NCI-H187 (cell line): ENCODE measurements around the gene PRKAG2.
"Not testable (repeated sequence)": the region's sequence is repeated elsewhere in the genome, so short reads cannot be mapped to it uniquely, and the experiment has no call there.

Experiments
- DNase-seq, 2 experiments: peaks; one replicate each; lab custom pipeline; 2025; lab: John Stamatoyannopoulos, UW

PRKAG2 gene

DNA sequence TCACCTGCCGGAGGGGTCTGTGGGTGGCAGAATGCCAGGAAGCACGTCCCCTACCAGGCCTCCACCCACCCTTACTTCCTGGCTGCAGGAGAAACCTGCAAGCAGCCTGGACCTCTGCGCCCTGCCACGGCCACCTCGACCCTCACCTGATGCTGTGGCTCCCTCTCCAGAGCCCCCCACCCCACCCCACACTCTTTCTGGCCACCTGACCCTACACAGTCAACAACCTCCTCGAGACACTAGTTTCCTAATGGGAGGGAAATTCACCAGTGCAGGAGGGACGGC lies 91.3 kb downstream of the PRKAG2 start:
- no peak for DNase-seq

DNA sequence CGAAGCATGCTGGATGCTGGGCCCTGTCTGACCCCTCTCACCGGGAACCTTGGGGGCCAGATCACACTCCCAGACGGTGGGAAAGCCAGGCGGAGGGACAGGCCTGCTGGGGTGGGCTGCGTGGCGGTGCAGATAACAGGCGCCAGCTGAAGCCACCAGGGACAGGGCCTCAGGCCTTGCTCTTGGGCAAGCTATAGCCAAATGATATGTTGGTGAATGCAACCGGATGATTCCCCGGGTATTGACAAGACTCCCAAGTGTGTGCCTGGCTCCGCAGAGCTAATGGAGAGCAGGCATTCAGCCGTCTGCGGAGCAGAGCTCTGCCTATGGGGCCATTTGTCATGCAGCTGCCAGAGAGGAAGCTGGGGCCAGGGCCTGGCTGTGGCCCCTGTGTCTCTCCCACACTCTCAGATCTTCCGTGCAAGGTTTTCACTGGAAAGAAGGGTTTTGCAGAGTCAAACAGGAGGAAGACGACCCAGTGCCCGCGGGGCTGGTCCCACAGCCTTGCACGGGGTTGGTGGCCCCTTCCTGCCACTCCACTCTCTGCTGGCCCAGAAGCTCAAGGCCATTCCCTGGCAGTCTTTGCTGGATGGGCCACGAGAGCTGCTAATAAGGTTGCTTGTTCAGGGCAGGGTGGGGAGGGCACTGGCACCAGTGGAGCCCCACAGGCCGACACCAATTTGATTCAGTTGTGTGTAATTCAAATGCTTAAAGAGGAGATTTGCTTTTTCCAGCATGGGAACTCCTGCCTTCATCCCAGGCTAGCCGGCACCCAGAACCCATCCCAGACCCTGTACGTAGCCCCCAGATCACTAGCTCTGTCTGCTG lies 91.8 kb downstream of the PRKAG2 start:
- DNase-seq: no peak

DNA sequence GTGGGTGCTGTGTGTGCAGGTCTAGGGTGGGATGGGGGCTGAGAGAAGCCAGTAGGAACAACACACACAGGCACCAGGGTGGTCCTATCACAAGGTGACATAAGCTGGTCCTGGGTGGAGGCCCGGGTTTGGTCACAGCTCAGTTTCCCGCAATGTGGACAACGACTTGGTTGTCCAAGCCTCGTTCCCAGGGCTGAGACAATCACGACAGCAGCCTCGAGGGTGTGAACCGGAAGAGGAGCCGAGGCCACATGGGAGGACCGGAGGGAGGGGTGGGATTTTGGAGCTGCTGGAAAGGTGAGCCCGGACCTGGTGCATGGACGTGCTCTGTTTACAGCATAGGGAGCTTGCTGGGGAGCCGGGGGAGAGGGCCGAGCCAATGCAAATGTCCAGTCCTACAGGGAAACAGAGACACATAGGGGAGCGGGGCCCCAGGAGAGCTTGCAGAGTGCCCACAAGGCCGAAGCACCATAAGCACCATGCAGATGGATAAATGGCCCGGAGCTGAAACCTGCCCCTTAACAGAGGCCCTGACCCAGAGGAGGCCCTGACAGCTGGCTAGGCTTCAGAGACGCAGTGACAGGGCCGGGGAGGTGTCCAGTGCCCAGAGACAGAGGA lies 92.8 kb downstream of the PRKAG2 start:
- DNase-seq: no peak

DNA sequence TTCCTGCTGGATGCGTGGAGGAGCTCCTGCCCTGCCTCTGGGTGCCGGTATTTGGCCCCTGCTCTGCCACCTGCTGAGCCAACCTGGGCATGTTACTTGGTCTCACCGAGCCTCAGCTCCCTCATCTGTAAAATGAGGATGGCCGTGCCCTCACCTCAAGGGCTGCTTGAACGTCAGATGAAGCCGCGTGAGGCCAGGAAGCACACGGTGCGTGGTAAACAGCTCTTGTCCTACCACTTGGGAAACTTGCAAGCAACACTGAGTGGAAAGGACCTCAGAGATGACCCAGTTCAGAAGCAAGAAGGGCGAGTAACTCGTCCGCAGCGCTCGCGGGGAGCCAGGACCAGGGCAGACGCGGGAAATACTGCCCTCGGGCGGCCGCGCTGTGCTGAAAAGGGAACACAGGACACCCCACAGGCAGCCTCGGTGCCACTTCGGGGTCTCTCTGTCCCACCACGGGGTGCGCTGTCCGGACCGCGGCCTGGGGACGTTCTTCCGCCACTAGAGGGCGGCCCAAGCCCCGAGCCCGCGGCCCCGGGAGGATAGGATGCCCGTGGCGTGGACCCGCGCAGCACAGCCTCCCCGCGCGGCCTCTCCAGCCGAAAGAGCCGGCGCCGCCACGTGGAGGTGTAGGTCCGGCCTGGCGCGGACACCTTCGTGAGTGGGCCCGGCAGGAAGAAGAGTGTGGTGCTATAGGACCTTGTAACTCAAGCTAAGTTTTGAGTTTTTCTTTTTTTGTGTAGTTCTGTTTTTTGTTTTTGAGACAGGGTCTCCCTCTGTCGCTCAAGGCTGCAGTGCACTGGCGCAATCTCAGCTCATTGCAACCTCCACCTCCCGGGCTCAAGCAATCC lies 94.1 kb downstream of the PRKAG2 start:
- no peak for DNase-seq

DNA sequence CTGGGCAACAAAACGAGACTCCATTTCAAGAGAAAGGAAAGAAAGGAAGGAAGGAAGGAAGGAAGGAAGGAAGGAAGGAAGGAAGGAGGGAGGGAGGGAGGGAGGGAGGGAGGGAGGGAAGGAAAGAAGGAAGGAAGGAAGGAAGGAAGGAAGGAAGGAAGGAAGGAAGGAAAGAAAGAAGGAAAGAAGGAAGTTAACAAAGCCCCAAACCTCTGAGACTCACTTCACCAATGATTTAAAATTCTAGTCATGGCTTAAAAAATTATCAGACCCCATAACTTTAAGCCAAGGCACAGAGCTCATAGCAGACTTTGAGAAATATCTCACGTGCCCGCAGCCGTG lies 94.7 kb downstream of the PRKAG2 start:
- DNase-seq: not testable (repeated sequence)

DNA sequence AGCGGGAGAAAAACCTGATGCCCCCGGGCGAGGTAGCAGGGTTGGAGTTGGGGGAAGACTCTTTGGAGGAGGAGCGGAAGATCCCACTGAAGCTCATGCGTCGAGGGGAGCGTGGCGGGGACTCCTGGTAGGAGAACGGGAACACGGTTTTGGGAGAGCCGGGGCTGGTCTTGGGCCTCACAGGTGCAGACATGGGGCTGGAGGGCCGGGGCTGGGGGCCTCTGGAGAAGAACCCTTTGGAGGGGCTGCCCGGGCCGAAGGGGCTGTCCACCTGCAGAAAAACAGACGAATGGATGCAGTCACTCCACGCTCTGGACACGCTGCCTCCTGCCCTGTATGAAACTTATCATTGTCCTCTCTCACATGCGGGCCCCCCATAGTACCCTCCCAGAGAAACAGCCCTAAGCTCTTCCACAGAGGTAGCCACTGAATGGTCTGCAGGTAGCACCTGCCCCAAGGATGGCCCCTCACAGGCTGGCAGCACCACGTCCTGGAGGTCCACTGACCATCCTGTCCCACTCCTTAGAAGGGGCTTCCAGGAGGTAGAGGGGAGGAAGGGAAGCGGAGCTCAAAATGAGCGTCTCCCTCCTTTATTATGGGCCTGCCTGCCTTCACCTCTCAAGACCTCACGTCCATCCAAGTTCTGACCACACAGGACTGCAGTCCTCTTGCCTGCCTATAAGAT lies 95.6 kb downstream of the PRKAG2 start:
- no peak for DNase-seq

DNA sequence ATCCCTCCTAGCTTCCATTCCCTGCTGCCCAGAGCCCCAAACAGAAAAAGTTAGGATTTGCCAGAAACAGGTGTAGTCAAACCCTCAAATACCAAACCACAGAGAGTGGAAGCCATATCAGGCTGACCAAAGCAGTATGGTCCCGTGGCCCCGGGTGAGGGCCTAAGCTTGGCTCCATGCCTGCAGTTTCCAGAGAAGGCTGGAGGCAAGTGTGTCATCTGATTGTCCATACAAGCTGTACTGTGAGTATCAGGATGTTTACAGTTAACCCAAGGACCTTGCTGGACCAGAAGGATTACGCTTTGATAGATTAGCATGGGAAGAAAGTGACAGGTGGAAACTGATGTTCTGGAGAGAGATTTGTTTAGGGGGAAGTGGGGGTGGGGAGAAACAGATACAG lies 96.3 kb downstream of the PRKAG2 start:
- DNase-seq: no peak

DNA sequence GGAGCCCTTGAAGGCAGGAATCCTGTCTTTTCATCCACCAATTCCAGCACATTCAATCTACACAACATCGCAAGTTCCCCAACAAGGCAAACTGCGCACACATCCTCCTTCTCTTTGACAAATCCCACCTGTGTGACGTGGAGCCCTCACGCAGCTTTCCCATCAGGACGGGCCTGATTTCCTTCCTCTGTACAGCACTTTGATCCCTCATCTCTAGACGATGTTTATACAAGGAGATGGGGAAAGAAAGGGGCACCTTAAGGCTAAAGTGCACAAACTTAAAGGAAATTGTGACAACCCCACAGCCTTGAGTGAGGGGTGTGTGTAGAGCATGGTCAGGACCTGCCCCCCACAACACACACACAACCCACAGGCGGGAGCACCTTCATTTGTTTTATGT lies 97.2 kb downstream of the PRKAG2 start:
- no peak for DNase-seq

DNA sequence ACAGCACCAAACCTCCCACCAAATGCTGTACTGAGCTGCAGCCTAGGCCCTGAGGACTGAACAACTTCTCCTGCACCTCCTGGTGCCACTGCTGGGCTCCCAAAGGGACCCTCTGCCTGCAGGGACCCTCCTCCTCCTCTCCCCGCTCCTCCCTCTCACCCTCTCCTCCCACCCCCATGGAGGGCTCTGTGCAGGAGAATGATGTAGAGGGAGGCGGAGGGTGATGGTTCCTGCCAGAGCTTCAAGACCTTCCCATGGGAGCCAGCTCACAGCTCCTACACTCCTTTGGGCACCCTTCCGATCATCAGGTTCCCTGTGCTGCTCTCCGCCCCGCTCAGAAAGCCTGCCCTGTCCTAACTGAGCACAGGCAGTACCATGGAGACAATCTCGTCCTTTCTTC lies 97.7 kb downstream of the PRKAG2 start:
- DNase-seq: no peak

DNA sequence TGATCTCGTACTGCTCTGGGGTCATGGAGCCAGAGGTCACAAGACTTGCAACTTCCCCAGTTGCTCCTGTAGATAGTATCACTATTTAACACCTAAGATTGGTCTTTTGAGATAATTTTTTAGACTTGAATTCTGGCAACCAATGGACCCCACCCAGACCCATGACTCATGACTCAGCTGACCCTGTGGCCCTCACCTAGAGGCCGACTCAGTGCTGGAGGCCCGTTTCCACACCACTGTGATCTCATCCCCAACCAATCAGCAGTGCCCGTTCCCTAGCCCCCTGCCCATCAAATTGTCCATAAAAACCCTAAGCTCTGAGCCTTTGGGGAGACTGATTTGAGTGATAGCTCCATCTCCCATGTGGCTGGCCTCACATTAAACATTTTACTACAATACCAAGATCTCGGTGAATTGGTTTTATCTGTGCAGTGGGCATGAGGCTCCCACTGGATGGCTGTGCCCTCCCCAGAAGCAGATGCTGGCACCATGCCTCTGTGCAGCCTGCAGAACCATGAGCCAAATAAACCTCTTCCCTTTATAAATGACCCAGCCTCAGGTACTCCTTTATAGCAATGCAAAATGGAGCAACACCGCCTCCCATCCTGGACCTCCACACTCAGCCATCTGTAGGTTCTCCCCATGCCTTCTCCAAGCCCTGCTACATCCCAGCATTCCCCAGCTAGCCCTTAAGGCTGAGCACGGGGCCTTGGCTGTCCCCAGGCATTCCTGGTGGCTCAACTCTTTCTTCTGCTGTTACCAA lies 98.8 kb downstream of the PRKAG2 start:
- no peak for DNase-seq

DNA sequence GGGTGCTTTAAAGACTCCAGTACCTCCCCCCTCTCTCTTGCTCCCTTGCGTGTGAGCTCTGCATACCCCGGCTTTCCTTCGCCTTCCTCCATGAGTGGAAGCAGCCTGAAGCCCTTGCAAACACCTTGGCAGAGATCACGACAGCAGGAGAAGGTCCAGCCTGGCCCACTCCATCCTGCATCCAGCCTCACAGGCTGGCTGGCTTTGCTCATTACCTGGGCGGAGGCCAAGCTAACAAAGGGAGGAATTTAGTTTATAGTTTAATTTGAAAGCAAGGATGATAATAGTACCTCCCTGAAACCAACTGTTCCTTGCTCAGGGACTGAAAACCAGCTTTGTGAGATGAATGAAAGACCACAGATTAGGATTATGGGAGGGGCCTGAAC lies 99.4 kb downstream of the PRKAG2 start:
- DNase-seq: no peak

DNA sequence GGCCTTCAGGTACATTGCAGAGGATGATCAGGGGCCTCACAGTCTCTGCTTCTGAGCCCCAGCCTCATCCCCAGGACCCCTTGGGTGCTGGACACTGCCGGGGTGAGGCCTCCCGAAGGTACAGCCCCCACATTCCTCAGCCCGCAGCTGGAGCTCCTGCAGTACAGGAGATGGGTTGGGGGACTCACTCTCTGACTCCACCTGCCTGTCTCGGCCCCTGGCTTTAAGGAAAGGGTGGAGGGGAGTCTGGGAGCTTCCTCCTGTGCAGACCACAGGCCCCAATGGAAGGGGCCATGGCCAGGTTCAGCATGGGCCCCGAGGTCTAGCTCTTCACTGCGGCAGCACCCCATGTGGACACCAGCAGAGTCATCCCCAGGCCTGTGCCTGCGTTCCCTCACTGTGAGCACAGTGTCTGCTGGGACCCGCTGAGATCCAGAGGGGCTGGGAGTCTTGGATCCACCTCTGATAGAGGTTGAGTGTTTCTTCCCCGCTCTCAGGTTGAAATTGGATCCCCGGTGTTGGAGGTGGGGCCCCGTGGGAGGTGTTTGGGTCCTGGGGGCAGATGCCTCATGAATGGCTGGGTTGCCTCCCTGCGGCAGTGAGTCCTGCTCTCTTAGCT lies 99.9 kb downstream of the PRKAG2 start:
- DNase-seq: no peak

DNA sequence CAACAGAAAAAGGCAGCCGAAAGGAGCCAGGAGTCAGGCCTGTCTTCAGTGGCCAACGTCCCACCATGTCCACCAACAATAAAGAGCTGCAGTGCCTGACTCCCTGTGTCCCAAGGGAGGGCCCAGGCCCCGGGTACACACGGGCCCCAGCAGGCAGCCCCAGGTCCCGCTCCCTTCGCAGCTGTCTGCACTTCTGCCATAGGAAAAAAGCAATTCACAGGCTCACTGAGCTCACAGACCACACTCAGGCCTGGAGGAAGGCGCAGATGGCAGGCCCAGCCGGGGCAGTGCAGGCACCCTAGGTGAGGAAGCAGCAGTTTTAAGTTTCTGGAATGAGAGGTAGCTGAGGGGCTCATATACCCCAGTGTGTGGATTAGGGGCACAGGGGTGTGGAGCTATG lies 100.5 kb downstream of the PRKAG2 start:
- no peak for DNase-seq

DNA sequence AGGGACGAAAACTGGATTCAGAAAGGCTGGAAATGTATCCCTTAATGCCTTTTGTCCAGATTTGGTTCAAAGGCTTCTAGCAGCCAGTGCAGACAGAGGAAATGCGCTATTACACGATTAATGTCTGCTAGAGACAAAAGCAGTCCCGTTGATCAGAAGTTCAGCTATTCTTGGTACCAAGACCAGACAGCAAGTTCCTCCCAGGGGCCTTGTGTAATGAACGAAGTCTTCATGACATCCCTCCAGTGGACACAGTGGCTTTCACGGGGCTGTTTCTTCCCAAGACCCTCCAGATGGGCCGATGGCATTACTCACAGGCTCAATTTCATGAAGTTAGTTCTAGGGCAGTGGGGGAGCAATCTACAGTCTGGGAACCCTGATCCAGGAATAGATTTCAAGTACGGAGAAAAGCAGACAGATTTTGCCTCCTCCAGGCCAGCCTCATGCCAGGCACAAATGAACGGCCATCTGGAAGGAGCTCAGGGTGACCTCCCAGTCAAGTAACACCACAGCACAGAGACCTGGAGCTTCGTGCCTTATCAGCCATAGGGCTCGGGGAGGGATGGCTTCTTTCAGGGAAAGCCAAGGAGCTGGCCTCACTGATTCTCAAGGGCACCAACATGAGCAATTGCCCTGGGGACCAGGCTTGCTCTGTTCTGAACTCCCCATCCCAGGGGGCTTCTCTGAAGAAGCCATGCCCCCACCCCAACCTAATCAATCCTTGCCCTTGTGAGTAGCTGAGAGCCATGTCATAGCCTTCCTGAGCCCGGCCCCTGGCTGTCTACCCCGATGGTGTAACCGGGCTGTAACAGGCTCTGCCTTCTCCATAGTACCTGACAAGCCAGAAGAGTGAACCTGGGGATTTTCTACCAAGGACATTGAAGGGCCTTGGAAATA lies 101.1 kb downstream of the PRKAG2 start:
- DNase-seq: no peak

DNA sequence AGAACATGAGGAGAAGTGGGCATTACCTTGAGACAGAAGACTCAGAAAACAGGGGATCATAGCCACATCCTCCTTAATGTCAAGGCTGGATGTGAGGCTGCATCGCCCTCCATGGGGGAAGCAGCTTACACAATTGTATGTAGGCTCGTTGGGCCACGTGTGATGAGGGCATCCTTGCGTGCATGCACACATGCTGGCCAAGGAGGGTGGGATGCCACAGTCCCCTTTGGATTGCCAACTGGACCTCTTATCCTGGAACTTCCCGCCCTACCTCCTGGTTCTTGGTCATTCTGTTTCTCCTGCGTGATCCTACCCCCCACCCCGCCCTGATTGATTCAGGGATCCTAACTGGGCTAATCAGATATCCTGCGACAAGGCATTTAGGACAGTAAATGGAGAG lies 102.0 kb downstream of the PRKAG2 start:
- DNase-seq: no peak

DNA sequence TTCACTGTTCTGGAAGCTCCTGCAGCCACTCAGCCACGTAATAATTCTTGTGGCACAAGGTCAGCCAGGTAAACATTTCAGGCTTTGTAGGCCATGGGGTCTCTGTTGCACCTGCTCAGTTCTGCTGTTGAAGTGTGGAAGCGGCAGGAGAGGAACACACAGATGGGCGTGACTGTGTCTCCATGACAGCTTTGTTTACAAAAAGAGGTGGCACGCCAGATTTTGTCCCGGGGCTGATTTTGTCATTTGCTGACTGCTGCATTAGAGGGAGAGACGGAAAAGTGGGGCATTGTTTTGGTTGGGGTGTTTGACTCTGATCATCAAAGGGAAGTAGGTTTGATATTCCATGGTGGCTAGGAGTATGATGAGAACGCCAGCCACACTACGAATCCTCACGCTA lies 103.1 kb downstream of the PRKAG2 start:
- peak in 1 of 2 experiments; percentile 14 for DNase-seq

DNA sequence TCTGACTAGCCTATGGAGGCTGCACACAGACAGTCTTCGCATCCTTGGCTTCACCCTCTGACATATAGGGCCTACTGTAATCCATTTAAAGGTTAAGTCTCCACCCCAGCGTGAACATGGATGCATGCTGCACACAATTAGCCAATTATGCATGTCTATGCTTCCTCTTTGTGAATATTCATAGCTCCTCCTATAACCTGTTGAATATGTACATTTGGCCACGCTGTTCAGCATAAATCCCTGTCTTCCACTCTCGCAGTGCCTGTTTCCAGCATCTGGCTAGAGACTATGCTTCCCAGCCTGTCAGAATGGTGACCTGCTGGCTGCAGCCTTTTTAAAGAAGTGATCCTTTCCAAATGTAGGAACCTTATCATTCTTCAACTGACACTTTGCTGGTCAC lies 106.7 kb downstream of the PRKAG2 start:
- no peak for DNase-seq

DNA sequence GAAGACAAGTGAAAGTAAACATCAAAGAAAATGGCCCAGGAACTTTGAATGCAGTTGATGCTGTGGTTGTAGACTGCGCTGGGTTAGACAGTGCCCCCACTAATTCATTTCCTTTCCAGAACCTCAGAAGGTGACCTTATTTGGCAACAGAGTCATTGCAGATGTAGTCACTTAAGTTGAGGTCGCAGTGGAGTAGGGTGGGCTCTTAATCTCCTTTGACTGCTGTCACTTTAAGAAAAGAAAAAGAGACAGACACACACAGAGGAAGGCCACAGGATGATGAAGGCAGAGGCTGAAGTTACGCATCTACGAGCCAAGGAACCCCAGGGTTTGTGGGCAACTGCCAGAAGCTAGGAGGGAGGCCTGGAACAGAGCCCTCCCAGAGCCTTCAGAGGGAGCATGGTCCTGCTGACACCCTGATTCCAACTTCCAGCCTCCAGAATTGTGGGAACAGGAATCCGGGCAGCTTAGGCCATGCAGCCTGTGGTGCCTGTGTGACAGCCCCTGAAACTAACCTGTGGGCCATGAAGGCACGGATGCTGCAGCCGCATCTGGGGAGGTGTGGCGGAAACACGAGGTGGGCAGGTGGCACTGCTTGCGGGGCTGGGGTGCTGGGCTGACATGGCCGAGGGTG lies 107.6 kb downstream of the PRKAG2 start:
- DNase-seq: no peak

DNA sequence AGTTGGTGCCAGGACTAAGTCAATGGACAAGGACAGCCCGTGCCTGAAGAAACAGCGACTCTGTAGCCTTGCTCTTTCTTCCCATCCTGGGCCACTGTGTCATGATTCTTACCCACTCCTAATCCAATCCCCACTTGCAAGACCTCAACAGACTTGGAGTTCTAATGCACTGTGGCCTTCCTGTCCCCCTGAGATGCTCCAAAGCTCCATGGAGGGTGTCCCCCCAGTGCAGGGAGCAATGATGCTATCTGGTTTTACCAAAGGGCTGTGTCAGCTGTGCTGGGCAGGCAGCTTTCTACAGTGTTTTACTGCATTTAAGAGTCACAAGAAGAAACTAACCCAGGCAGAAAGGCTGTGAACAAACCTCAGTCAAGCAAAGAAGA lies 108.1 kb downstream of the PRKAG2 start:
- no peak for DNase-seq

DNA sequence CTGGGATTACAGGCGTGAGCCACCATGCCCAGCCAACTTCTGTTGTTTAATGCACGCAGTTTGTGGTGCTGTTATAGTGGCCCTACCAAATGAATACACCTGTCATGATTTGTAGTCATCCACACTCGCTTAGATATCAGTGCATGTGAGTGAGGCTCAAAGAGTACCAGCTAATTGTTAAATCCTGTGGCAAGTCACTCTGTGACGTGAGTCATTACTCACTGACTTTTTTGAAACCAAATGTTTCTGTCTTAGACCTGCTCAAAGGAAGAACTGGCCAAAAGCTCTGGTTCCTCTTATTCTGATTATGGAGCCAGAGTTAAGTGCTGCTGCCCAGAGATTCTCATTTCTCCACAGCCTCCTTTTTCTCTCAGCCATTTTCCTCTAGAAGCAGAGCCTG lies 109.4 kb downstream of the PRKAG2 start:
- no peak for DNase-seq
